Fibroblast of peridontal ligament (primary cell): ENCODE measurements around the gene SERGEF.
A peak's percentile ranks its signal among the peaks of the same experiment; 100 is the strongest.

Experiments used
- DNase-seq: peaks from one replicate; pipeline ENCODE4 v3.0.0-alpha.2; 2010; ENCODE audit errors: extremely low read depth

SERGEF gene

DNA sequence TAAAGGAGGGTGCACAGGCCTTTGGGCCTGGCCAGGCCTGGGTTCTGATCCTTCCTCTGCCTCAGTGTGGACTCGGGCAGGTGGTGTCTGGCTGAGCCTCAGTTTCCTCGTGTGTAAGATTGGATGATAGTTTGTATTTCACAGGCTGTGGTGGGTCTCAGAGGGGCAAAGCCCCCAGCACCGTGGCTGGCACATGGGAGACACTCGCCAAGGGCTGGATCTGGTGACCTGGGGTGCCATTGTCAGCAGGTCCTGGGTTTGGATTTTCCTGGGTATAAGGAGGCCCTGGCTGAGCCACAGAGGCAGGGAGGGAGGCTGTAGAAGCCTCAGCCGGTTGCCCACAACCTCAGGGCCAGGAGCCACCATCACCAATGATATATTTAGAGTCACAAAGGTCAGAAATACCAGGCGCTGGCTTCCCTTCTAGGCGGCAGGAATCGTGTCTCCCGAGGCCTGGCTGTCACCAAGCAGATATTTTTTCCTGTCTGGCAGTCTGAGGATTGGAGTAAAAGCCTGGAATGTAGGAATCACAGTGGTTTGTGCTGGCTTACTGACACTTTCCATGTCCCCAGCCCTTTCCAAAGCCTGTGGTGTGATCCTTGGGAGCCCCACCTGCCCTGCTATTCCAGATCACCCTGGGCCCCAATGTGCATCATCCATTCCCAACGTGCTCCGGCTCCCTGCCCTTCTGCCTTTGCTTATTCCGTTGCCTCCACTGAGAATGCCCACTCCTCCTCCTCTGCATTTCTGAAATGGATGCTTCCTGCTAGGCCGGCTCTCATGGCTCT, 262.6 kb downstream of the SERGEF start:
- DNase-seq: no peak

DNA sequence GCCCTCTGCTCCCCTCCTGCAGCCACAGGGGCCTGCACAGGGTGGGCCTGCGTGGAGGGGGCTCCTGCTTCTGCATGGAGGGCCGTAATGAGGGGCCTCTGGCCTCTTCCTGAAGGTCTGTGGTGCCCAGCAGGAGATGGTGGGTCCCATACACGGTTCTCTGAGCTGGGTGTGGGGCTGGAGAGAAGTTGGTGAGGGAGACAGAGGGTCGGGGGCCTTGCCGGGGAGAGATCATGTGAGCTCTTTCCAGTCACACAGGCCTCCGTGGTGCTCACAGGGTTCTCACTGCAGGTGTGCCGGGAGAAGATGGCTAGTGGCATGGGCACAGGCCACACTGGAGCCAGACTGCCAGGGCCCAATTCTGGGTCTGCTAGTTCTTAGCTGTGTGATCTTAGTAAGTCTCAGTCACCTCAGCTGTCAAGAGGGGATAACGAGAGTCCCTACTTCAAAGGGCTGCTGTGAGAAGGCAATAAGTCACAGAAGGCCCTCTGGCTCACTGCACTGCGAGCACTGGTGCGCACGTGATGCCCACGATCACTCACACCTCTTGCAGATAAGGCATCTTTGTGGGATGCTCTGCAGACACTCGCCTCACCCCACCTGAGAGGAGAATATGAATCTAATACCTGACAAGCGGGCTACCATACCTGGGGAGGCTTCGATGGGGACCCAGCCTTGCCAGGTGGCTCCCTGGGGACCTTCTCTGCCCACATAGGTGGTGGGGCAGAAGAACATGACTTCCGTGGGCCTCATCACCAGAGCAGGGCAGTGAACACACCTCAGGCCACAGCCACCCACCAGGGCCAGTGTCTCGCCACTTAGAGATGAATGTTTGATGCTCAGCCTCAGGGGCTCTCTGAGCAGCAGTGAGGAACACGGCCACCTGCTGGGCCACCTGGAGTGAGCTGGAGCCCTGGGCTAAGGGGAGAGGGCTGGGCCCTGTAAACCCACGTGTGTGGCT, 263.8 kb downstream of the SERGEF start:
- no peak for DNase-seq

DNA sequence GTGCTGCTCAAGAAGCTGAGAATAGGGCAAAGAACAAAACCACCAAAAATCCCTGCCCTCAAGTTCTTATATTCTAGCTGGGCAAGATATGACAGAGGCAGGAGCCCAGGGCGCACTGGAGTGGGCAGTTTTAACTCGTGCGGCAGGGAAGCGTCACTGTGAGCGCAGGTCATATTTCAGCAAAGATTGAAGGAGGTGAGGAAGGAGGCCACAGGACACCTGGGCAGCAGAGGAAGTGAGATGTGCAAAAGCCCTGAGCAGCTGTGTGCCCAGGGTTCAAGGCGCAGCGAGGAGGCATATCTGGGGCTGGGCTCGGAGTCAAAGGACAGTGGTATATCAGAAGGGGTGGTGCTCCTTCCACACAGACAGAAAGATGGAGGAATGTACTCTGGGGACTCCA, 264.8 kb downstream of the SERGEF start:
- no peak for DNase-seq

GRCh38 chr11:17747131-17747955, 265.5 kb downstream of the SERGEF start:
- DNase-seq: no peak

GRCh38 chr11:17746096-17746495, 266.8 kb downstream of the SERGEF start:
- no peak for DNase-seq

GRCh38 chr11:17745023-17745772, 267.6 kb downstream of the SERGEF start:
- no peak for DNase-seq

DNA sequence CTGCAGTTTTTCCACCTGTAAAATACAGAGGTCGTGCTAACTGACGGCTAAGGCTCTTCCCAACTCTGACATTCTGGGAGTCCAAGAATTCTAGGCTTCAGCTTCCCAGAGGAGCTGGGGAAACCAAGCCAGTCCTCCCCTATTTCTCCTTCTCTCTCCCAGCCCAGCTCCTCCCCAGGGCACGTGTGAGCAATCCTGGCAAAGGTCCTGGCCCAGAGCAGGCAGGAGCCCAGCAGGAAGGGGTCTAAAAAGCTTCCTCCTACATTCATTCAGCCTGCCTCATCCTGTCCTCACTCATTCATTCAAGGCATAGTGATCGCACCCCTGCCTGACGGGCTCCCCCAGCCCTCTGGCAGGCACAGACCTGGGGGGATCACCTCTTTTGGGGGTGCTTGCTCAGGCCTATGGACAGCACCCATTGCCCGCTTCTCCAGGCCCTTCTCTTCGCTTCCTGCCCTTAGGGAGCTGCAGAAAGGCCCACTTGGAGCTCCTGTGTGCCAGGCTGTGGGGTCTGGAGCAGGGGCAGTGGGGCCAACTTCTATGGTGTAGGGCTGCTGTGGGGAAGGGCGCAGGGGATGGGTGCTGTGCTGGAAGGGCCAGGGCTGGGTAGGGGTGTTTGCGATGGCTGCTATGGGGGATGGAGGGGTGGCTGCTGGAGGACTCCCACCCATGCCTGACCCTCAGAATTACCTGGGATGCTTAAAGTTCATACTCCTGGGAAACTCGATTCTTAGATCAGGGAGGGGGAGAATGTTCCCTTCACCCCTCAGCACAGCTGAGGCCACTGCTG, 268.5 kb downstream of the SERGEF start:
- DNase-seq: no peak

DNA sequence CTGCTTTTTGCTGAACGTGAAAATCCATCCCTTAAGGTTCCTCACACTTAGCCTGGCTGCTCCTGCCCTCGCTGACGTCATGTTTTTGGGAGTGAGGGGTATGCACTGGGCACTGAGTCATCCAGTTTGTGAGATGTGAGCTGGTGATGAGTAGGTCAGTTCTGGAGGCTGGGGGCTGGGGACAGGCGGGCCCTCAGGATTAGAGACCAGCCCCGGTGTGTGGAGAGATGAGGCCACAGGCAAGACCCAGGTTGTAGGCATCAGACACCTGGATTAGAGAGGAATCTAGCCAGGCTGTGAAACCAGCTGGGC, 269.1 kb downstream of the SERGEF start:
- peak; percentile 32 for DNase-seq

- DNase-seq: no peak
Observed at GRCh38 chr11:17743026-17743807, 269.6 kb downstream of the SERGEF start.

DNA sequence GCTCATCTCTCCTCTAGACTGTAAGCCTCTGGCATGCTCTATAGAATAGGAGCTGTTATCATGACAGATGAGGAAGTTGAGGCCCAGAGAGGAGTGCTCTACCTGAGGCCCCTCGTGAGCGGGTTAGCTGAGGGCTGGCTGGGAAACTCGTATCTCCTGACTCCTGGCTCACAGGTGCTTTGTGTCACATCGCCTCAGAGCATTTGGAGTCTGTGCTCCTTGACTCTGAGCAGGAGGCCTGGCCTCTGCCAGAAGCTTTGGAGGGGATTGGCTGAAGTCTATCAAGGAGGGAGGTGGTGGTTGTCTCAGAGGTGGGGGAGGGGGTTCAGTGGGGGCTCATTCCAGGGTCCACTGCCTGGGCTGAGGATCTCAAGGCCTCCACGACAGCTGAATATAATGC, 270.8 kb downstream of the SERGEF start:
- no peak for DNase-seq

DNA sequence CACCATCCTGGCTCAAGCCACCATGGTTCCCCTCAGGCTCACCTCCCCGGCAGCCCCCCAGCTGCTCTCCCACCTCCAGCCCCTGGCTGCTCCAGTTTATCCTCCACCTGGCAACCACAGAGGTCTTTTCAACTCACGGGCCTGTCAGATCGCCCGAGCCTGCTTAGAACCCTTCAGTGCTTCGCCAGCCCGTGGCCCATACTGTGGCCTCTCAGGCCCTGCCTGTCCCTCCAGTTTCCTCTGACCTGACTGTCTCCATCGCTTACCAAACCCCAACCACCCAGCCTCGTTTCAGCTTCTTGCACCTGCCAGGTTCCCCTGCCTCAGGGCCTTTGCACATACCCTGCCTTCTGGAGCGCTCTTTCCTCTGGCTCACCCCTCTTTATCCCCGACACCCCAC, 271.4 kb downstream of the SERGEF start:
- DNase-seq: no peak

- no peak for DNase-seq
Observed at GRCh38 chr11:17740649-17741235, 272.1 kb downstream of the SERGEF start.

DNA sequence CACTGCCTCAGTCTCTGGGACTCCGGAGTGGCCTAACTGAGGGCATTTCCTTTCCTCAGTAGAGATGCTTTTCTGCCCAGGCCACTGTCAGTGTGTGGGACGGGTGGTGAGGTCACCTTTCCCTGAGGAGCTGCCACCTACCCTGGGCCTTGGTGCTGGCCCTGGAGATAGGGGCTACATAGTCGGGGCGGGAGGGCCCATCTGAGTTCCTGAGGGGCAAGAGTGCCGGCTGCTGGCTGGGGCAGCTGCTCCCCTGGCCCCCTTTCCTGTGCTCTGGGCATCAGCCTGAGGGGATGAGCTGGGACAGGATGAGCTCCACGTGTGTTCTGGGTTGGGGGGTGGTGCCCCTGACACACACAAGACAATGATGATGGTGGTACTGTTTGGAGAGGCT, 272.9 kb downstream of the SERGEF start:
- no peak for DNase-seq

DNA sequence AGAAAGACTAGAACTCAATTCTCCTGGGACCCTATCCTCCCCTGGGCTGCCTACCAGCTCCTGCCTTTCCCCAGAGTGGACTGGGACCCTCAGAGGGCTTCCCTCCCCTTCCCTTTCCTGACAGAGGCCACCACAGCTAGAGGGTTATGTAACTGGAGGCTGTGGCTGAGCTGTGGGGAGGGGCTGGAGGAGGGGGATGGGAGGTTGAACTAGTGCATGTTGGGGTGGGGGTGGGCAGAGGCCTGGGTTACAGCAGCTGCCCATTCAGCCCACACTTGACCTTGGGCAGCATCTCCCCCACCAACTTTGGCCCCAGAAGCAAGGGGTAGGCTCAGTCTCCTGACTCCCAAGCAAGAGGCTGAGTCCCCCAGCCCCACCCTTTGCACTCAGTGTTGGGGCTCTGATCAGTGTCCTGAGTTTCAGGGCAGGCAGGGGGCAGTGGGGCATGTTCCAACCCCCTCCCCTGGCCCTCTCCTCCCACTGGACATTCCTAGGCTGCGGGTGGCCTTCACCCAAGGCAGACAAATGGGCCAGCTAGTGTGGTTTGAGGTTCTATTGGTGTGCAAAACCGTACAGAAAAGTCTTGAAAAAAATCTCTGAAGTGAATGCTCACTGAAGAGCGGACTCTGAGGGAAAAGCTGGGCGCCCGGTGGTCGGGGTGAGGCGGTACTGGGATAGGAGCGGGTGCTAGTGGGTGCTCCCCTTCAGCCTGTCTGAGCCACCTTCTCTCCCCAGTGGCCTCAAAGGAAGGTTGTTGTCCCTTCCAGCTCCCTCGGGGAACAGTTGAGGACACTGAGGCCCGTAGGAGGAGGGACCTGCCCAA, 274.5 kb downstream of the SERGEF start:
- no peak for DNase-seq
